Natural killer cell (primary cell): ENCODE results near the gene NFIB. TPM values are rescaled to one million over a fixed set of nuclear protein-coding genes. Genes with fewer than 3 reads are reported as not detected.

Source experiments
- ATAC-seq, 3 donors: fragments of 150-1000 bp in 2 of 3; fragments of 200-7000 bp in 1 of 3; cut with Tn5 transposase; 1 replicate in 1 of 3; 2 replicates in 2 of 3; pipeline ENCODE4 v1.10.0; 2021; ENCODE audit warnings: mild to moderate bottlenecking in 2 of 3, moderate library complexity in 2 of 3
- DNase-seq, 2 donors: peaks; one replicate each; pipeline versions ENCODE4 v3.0.0 to v3.0.0-alpha.2; 2013 to 2021; ENCODE audit warnings: mixed read lengths in 1 of 2
- H3K27ac ChIP-seq: one replicate; pipeline ENCODE4 v1.5.1; 2013; ENCODE audit warnings: mild to moderate bottlenecking, low read length
- H3K27me3 ChIP-seq: one replicate; pipeline ENCODE4 v1.6.1; 2013; ENCODE audit warnings: low read length; ENCODE audit not compliant: control insufficient read depth, insufficient read depth
- H3K36me3 ChIP-seq: one replicate; pipeline ENCODE4 v1.6.1; 2013; ENCODE audit warnings: low read length; ENCODE audit not compliant: control insufficient read depth, insufficient read depth
- H3K4me1 ChIP-seq: one replicate; pipeline ENCODE4 v1.6.1; 2013; ENCODE audit warnings: low read length; ENCODE audit not compliant: control insufficient read depth, insufficient read depth
- H3K4me3 ChIP-seq: one replicate; pipeline ENCODE4 v1.5.1; 2013; ENCODE audit warnings: low read length
- H3K9me3 ChIP-seq: one replicate; pipeline ENCODE4 v1.6.1; 2013; ENCODE audit warnings: low read length; ENCODE audit not compliant: control insufficient read depth, insufficient read depth
- H3K27ac Mint-ChIP-seq, 2 donors: one replicate each; pipeline ENCODE4 v1.8.0; 2022; ENCODE audit warnings: mild to moderate bottlenecking in 2 of 2, mixed read lengths in 2 of 2, moderate library complexity in 1 of 2
- H3K27me3 Mint-ChIP-seq, 2 donors: one replicate each; pipeline ENCODE4 v1.8.0; 2022; ENCODE audit warnings: low read depth in 2 of 2, mixed read lengths in 2 of 2
- H3K36me3 Mint-ChIP-seq: one replicate; pipeline ENCODE4 v1.8.0; 2022; ENCODE audit warnings: mixed read lengths
- H3K4me1 Mint-ChIP-seq, 2 donors: one replicate each; pipeline ENCODE4 v1.8.0; 2022; ENCODE audit warnings: mixed read lengths in 2 of 2
- H3K4me3 Mint-ChIP-seq: one replicate; pipeline ENCODE4 v1.8.0; 2022; ENCODE audit warnings: mild to moderate bottlenecking, moderate library complexity, mixed read lengths
- H3K9me3 Mint-ChIP-seq, 2 donors: one replicate each; pipeline ENCODE4 v1.8.0; 2022; ENCODE audit warnings: mixed read lengths in 2 of 2
- whole genome bisulfite sequencing: methylation state at CpG from one replicate; pipeline ENCODE4 v1.1.7; 2013; ENCODE audit warnings: missing lambda C conversion rate; ENCODE audit not compliant: insufficient coverage; 5-methylcytosine and 5-hydroxymethylcytosine counted together
- intact Hi-C: fragments of 100-400 bp; cut with micrococcal nuclease; formaldehyde crosslinking; loops from one replicate; pipeline ENCODE4 v1.14.2; 2022
- total RNA-seq, 4 donors: library from RNA; stranded (reverse); fragments of 120-200 nt in 1 of 4; gene quantifications; one replicate each; pipeline versions ENCODE4 v1.2.3 to v1.2.4, GENCODE V29; 2013 to 2022
- TF ChIP-seq, protein P1 (sequence below): fragments of 200-600 bp; IDR thresholded peaks from one replicate; pipeline ENCODE4 v1.8.0; 2022; ENCODE audit warnings: antibody characterized with exemption

NFIB gene
- total RNA-seq, 3 donors from 2014 or later (not counting 1 experiment from before 2014, with no cell fraction given), result 0.20 to 0.21 TPM; not detected in 1

DNA sequence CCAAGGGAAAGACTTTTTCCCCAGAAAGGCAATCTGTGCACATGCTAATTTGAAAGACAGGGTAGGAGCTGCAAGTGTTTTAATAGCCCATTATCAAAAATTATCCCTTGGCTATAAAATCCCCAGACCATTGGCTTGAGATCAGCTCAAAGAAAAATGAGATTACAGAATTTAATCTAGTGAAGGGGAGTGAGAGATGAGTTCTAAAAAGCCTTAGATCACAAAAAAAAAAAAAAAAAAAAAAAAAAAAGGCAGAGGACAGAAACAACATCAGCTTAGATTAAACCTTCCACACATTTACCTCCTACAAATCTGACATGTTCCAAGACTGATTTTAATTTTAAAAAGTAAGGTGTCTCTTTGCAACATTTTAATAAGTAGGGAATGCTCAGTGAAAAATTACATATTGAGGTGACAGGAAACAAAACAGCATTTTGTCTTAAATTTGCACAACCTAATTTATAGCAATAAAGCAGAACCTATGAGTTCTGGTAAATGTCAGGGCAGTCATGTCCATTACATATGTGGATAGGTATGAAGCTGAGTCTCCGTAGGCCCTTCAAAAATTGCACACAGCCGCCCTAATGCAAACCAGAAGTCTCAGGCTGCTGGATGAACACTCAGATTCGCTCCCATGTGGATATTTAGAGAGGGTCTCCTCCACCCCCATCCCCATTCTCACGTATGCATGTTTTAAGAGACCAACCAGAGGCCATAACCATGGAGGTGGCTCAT lies 43.4 kb downstream of the NFIB start:
- peaks cover 8 to 15% of the 10 kb centered on the region in 2 donors for H3K27me3 Mint-ChIP-seq
- no peak overlapping the region for H3K27ac Mint-ChIP-seq
- TF ChIP-seq, protein P1, sequence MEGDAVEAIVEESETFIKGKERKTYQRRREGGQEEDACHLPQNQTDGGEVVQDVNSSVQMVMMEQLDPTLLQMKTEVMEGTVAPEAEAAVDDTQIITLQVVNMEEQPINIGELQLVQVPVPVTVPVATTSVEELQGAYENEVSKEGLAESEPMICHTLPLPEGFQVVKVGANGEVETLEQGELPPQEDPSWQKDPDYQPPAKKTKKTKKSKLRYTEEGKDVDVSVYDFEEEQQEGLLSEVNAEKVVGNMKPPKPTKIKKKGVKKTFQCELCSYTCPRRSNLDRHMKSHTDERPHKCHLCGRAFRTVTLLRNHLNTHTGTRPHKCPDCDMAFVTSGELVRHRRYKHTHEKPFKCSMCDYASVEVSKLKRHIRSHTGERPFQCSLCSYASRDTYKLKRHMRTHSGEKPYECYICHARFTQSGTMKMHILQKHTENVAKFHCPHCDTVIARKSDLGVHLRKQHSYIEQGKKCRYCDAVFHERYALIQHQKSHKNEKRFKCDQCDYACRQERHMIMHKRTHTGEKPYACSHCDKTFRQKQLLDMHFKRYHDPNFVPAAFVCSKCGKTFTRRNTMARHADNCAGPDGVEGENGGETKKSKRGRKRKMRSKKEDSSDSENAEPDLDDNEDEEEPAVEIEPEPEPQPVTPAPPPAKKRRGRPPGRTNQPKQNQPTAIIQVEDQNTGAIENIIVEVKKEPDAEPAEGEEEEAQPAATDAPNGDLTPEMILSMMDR, result no peak
- ATAC-seq (no peak), DNase-seq (no peak)
- H3K4me3 ChIP-seq, result no peak overlapping the region
- intact Hi-C loops, result no loop called here
- H3K27ac ChIP-seq, result no peak overlapping the region
- H3K9me3 ChIP-seq, result no peaks in the 10 kb centered on the region
- 78% methylated on average over 4 of the region's 4 CpGs for WGBS
- H3K4me1 ChIP-seq, result no peaks in the 10 kb centered on the region
- H3K36me3 ChIP-seq, result no peaks in the 10 kb centered on the region
- H3K36me3 Mint-ChIP-seq, result no peaks in the 10 kb centered on the region
- no peak overlapping the region for H3K4me3 Mint-ChIP-seq
- H3K9me3 Mint-ChIP-seq, result peaks cover 6 to 8% of the 10 kb centered on the region in 2 donors
- H3K27me3 ChIP-seq, result no peaks in the 10 kb centered on the region
- H3K4me1 Mint-ChIP-seq, result no peaks in the 10 kb centered on the region

DNA sequence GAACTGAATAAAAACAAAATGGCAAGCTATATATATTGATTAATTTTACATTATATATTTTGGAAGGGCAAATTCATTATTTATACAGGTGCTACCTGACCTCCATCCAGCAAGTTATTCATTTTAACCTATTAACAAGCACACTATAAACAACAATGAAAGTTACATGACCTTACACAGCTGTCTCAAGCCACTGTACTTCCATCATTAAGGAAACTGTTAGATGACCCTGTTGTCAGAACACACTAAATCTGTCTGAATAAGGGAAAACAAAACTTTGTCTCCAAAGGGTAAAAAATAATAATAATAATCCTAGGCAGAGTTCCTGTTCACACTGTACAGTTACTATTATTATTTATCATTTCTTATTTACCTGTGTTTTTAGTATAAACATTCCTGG lies 44.0 kb downstream of the NFIB start:
- ATAC-seq (no peak), DNase-seq (no peak)
- Mint-ChIP-seq H3K27ac (no peak overlapping the region), H3K4me1 (no peaks in the 10 kb centered on the region), H3K9me3 (peaks cover 7% of the 10 kb centered on the region in 2 donors), H3K4me3 (no peak overlapping the region), H3K27me3 (peaks cover 8 to 15% of the 10 kb centered on the region in 2 donors), H3K36me3 (no peaks in the 10 kb centered on the region)
- Histone ChIP-seq H3K27ac (no peak overlapping the region), H3K9me3 (no peaks in the 10 kb centered on the region), H3K27me3 (no peaks in the 10 kb centered on the region), H3K36me3 (no peaks in the 10 kb centered on the region), H3K4me1 (no peaks in the 10 kb centered on the region), H3K4me3 (no peak overlapping the region)
- intact Hi-C loops, result no loop called here
- TF ChIP-seq, protein P1, result no peak

DNA sequence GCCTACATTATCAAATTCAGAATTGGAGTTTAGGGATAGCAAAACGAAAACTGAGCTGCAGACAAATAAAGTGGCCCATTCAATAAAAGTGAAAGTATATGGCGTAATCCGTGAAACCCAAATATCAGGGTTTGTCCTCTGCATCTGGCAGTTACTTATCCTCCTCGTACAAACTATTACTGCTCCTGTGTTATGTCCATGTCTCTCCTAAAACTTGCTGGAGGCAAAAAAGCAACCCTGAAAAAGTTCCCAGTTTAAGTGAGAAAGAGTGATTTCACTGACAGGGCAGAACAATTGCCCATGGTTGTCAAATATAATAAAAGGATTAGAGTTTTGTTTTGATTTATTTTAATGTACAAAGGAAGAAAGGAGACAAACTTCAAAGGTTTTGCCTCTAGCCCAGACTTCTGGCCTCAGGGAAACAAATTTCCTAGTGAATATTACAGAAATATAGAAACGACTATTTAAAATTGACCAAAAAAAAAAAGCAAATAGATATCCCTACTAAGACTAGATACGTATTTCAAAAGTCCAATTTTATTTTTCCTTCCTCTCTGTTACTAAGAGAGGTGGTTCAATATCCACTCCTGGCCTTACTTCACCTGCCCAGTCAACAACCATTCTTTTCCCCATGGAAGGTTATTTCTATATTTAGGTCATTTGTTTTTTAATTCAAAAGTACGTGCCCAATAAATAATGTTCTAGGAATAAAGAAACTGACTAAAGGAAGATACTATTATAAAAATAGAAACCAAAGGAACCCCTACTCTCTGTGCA lies 50.0 kb downstream of the NFIB start:
- Mint-ChIP-seq H3K36me3 (no peaks in the 10 kb centered on the region), H3K27me3 (peaks cover 0 to 3% of the 10 kb centered on the region in 2 donors), H3K4me3 (no peak overlapping the region), H3K4me1 (no peaks in the 10 kb centered on the region), H3K9me3 (peaks cover 7 to 8% of the 10 kb centered on the region in 2 donors), H3K27ac (no peak overlapping the region)
- DNase-seq (no peak), ATAC-seq (no peak)
- TF ChIP-seq, protein P1, result no peak
- intact Hi-C loops, result no loop called here
- 84% methylated on average over 6 of the region's 7 CpGs for WGBS
- Histone ChIP-seq H3K9me3 (no peaks in the 10 kb centered on the region), H3K4me3 (no peak overlapping the region), H3K36me3 (no peaks in the 10 kb centered on the region), H3K4me1 (no peaks in the 10 kb centered on the region), H3K27me3 (no peaks in the 10 kb centered on the region), H3K27ac (no peak overlapping the region)
